IMR-90 (cell line): ENCODE results near the gene GANC.

Source experiments
- BHLHE40 ChIP-seq: fragments of 150-350 bp; IDR thresholded peaks from 2 replicates; pipeline ENCODE4 v1.6.1; 2016; ENCODE audit warnings: mild to moderate bottlenecking, low read depth, low read length
- CEBPB ChIP-seq: IDR thresholded peaks from 2 replicates; pipeline ENCODE4 v1.6.1; 2012; ENCODE audit warnings: low read depth, low read length, improper control_type of control experiment
- CHD1 ChIP-seq: IDR thresholded peaks from 2 replicates; pipeline ENCODE4 v1.6.1; 2012; ENCODE audit warnings: low read depth, low read length, improper control_type of control experiment
- MAZ ChIP-seq: IDR thresholded peaks from 2 replicates; pipeline ENCODE4 v1.6.1; 2012; ENCODE audit warnings: low read depth, mild to moderate bottlenecking, low read length, improper control_type of control experiment, moderate library complexity, borderline replicate concordance
- MXI1 ChIP-seq: IDR thresholded peaks from 2 replicates; pipeline ENCODE4 v1.6.1; 2012; ENCODE audit warnings: low read depth, mild to moderate bottlenecking, low read length, moderate library complexity, borderline replicate concordance
- NFE2L2 ChIP-seq: fragments of 150-350 bp; IDR thresholded peaks from 2 replicates; pipeline ENCODE4 v1.6.1; 2016; ENCODE audit warnings: low read depth, mild to moderate bottlenecking, low read length
- POLR2A ChIP-seq: IDR thresholded peaks from 2 replicates; pipeline ENCODE4 v1.6.1; 2012; ENCODE audit warnings: mild to moderate bottlenecking, low read depth, low read length
- RAD21 ChIP-seq: IDR thresholded peaks from 2 replicates; pipeline ENCODE4 v1.6.1; 2012; ENCODE audit warnings: low read length, improper control_type of control experiment
- RFX5 ChIP-seq: IDR thresholded peaks from 2 replicates; pipeline ENCODE4 v1.8.0; 2012; ENCODE audit warnings: low read depth, mild to moderate bottlenecking, low read length, moderate library complexity
- SMC3 ChIP-seq: fragments of 150-350 bp; IDR thresholded peaks from 2 replicates; pipeline ENCODE4 v1.6.1; 2016; ENCODE audit warnings: low read depth, mild to moderate bottlenecking, antibody characterized with exemption, low read length, moderate library complexity
- TF ChIP-seq, protein P1 (sequence below): conservative IDR thresholded peaks from 2 replicates; pipeline ENCODE4 v1.5.1; 2012; ENCODE audit warnings: mild to moderate bottlenecking, low read depth, low read length, improper control_type of control experiment
- TF ChIP-seq, protein P2 (sequence below): fragments of 150-350 bp; IDR thresholded peaks from 2 replicates; pipeline ENCODE4 v1.6.1; 2017; ENCODE audit warnings: mild to moderate bottlenecking, antibody characterized with exemption, low read length, low read depth
- TF ChIP-seq, protein P3 (sequence below): fragments of 150-350 bp; IDR thresholded peaks from 2 replicates; pipeline ENCODE4 v1.6.1; 2016; ENCODE audit warnings: low read depth, mild to moderate bottlenecking, low read length, moderate library complexity, borderline replicate concordance

DNA sequence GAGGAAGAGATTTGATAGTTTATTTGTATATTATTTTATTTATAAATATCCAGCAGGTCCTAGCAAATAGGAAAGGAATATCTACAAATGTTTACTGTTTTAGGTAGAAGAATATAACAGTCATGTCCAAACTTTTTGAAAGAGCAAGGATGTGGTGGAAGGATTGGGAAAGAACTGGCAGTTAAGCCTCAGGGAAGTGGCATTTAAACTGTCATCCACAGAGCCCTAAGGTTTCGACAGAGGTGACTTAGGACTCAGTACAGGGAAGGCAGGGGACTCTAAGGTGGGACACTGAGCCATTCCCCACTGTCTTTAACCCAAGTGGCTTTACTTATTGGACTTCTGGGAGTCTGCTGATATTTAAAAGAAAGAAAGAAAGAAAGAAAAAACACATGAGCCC is 12.0 kb downstream of the GANC start:
- no peak for TF ChIP-seq SMC3
- TF ChIP-seq POLR2A = no peak
- no peak for TF ChIP-seq CEBPB
- no peak for TF ChIP-seq MXI1
- TF ChIP-seq, protein P1, sequence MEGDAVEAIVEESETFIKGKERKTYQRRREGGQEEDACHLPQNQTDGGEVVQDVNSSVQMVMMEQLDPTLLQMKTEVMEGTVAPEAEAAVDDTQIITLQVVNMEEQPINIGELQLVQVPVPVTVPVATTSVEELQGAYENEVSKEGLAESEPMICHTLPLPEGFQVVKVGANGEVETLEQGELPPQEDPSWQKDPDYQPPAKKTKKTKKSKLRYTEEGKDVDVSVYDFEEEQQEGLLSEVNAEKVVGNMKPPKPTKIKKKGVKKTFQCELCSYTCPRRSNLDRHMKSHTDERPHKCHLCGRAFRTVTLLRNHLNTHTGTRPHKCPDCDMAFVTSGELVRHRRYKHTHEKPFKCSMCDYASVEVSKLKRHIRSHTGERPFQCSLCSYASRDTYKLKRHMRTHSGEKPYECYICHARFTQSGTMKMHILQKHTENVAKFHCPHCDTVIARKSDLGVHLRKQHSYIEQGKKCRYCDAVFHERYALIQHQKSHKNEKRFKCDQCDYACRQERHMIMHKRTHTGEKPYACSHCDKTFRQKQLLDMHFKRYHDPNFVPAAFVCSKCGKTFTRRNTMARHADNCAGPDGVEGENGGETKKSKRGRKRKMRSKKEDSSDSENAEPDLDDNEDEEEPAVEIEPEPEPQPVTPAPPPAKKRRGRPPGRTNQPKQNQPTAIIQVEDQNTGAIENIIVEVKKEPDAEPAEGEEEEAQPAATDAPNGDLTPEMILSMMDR = no peak
- no peak for TF ChIP-seq NFE2L2
- TF ChIP-seq MAZ = no peak
- TF ChIP-seq BHLHE40 = no peak
- TF ChIP-seq RFX5 = no peak
- no peak for TF ChIP-seq RAD21
- TF ChIP-seq, protein P2, sequence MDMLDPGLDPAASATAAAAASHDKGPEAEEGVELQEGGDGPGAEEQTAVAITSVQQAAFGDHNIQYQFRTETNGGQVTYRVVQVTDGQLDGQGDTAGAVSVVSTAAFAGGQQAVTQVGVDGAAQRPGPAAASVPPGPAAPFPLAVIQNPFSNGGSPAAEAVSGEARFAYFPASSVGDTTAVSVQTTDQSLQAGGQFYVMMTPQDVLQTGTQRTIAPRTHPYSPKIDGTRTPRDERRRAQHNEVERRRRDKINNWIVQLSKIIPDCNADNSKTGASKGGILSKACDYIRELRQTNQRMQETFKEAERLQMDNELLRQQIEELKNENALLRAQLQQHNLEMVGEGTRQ = no peak
- no peak for TF ChIP-seq CHD1
- TF ChIP-seq, protein P3, sequence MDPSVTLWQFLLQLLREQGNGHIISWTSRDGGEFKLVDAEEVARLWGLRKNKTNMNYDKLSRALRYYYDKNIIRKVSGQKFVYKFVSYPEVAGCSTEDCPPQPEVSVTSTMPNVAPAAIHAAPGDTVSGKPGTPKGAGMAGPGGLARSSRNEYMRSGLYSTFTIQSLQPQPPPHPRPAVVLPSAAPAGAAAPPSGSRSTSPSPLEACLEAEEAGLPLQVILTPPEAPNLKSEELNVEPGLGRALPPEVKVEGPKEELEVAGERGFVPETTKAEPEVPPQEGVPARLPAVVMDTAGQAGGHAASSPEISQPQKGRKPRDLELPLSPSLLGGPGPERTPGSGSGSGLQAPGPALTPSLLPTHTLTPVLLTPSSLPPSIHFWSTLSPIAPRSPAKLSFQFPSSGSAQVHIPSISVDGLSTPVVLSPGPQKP = no peak
